Erythroblast (primary cell): ENCODE measurements around the gene TMUB1.

Experiments used
- GATA1 ChIP-seq: IDR thresholded peaks from 2 replicates; pipeline ENCODE4 v1.6.1; 2011; ENCODE audit warnings: low read depth, mild to moderate bottlenecking, control low read depth, low read length, moderate library complexity
- POLR2A ChIP-seq: IDR thresholded peaks from 2 replicates; pipeline ENCODE4 v1.6.1; 2011; ENCODE audit warnings: mild to moderate bottlenecking, low read length

DNA sequence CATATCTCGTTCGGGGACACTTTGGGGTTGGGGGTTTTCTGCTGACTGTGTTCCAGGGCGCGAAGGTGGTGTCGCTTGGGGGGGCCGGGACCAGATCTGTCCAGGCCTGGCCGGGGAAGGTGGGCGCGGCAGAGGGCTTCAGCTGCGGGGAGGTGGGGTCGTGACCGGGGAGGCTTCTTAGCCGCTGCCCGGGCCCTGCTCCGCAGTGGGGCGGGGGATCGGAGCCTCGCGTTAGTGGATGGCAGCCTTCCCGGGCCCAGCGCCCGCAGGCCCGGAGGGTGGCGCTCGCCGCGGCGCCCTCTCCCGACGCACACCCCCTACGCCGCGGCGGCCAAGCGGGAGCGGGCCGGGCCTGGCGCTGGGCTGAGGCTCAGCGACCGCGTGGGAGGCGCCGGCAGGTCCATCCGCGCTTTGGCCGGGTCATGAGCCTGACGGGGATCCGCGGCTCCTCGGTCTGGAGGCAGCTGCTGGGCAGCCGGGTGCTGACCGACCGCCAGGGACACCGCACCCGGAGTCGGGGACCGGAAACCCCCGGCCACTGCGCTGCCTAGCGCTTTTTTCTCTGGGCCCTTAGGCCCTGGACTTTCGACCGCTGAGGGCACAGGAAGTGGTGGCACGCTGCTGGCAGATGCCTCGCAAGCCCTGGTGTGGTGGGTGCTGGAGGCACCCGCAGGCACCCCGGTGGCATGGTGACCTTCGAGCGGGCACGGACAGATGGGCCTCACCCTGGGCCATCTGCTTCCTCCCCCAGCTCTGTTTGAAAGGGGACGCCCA lies 4.1 kb upstream of the TMUB1 start:
- TF ChIP-seq POLR2A (no peak), GATA1 (no peak)
